Thyroid gland (tissue), 4 donors: Measurements from ENCODE around the gene TSPAN11. TPM values are rescaled to one million over a fixed set of nuclear protein-coding genes. Genes with fewer than 3 reads are reported as not detected.

Experiments
- DNase-seq, 2 donors: peaks; one replicate each; pipeline ENCODE4 v3.0.0-alpha.2; 2019
- H3K27ac ChIP-seq, 3 donors: fragments of 200-600 bp; sonication (generic); 1 replicate in 2 of 3; 2 replicates in 1 of 3; pipeline ENCODE4 v1.5.1; 2016 to 2019; ENCODE audit warnings: mild to moderate bottlenecking in 1 of 3, moderate library complexity in 1 of 3
- H3K27me3 ChIP-seq: fragments of 200-600 bp; sonication (generic); one replicate; pipeline ENCODE4 v1.5.1; 2019
- H3K36me3 ChIP-seq, 2 donors: fragments of 200-600 bp; sonication (generic); one replicate each; pipeline ENCODE4 v1.5.1; 2016 to 2019
- H3K4me1 ChIP-seq, 2 donors: fragments of 200-600 bp; sonication (generic); one replicate each; pipeline ENCODE4 v1.5.1; 2017 to 2019
- H3K4me3 ChIP-seq, 3 donors: fragments of 200-600 bp; sonication (generic); replicated peaks in 1 of 3; 1 replicate in 2 of 3; 2 replicates in 1 of 3; pipeline ENCODE4 v1.5.1; 2016; ENCODE audit warnings: mild to moderate bottlenecking in 1 of 3
- H3K9me3 ChIP-seq: fragments of 200-600 bp; sonication (generic); one replicate; pipeline ENCODE4 v1.5.1; 2017
- CTCF ChIP-seq, 6 experiments: fragments of 200-600 bp in 3 of 6; fragments of 450-650 bp in 3 of 6; sonication (generic) in 3 of 6; IDR thresholded peaks; one replicate each; pipeline ENCODE4 v1.5.1; 2016 to 2019; ENCODE audit warnings: antibody characterized with exemption in 6 of 6, mild to moderate bottlenecking in 2 of 6, inconsistent platforms in 1 of 6, moderate library complexity in 1 of 6
- POLR2A ChIP-seq, 2 donors: fragments of 450-650 bp; IDR thresholded peaks; one replicate each; pipeline ENCODE4 v1.6.1; 2017; ENCODE audit warnings: antibody characterized with exemption in 2 of 2, mild to moderate bottlenecking in 2 of 2, moderate library complexity in 1 of 2
- WGBS, 2 donors: methylation state at CpG; one replicate each; pipeline ENCODE4 v1.1.5; 2017; 5-methylcytosine and 5-hydroxymethylcytosine counted together
- intact Hi-C: fragments of 100-400 bp; cut with DNase I; formaldehyde crosslinking; loops from one replicate; pipeline ENCODE4 v1.15.1; 2023
- total RNA-seq, 4 donors: library from RNA; depleted of rRNA; stranded (reverse); fragments of >200 nt; gene quantifications; one replicate each; pipeline ENCODE4 v1.2.3, GENCODE V29; 2016

The TSPAN11 gene
- total RNA-seq, 4 donors from 2014 or later, result 2.0 to 7.5 (median 4.4) TPM

- no peak for TF ChIP-seq POLR2A (IDR thresholded peaks at IDR 0.05)
- no peak for TF ChIP-seq CTCF (IDR thresholded peaks at IDR 0.05)
- no peaks in the 10 kb centered on the region for H3K27me3 ChIP-seq
- H3K4me1 ChIP-seq, result no peaks in the 10 kb centered on the region
- no peaks in the 10 kb centered on the region for H3K36me3 ChIP-seq
- H3K4me3 ChIP-seq, result no peak overlapping the region
- intact Hi-C loops, result no loop called here
- no peak overlapping the region for H3K27ac ChIP-seq
- no peak for DNase-seq
- 53 to 69% methylated on average over 6 of the region's 6 CpGs for WGBS, 2 donors
- H3K9me3 ChIP-seq, result no peaks in the 10 kb centered on the region
Observed at GRCh38 chr12:30953951-30954751, 27.6 kb downstream of the TSPAN11 start.

- H3K4me1 ChIP-seq, result no peaks in the 10 kb centered on the region
- no peaks in the 10 kb centered on the region for H3K36me3 ChIP-seq
- intact Hi-C loops, result no loop called here
- H3K27ac ChIP-seq, result no peak overlapping the region
- no peaks in the 10 kb centered on the region for H3K9me3 ChIP-seq
- H3K4me3 ChIP-seq, result no peak overlapping the region
- DNase-seq, result no peak
- no peaks in the 10 kb centered on the region for H3K27me3 ChIP-seq
- TF ChIP-seq CTCF (IDR thresholded peaks at IDR 0.05) (no peak), POLR2A (IDR thresholded peaks at IDR 0.05) (no peak)
- 94 to 99% methylated on average over 1 of the region's 1 CpG for WGBS, 2 donors
Observed at GRCh38 chr12:30955214-30955613, 28.7 kb downstream of the TSPAN11 start.

- intact Hi-C loops, result no loop called here
- H3K4me3 ChIP-seq, result no peak overlapping the region
- 87 to 89% methylated on average over 16 of the region's 16 CpGs for WGBS, 2 donors
- no peaks in the 10 kb centered on the region for H3K27me3 ChIP-seq
- no peak overlapping the region for H3K27ac ChIP-seq
- H3K4me1 ChIP-seq, result no peaks in the 10 kb centered on the region
- no peak for DNase-seq
- no peaks in the 10 kb centered on the region for H3K9me3 ChIP-seq
- TF ChIP-seq CTCF (IDR thresholded peaks at IDR 0.05) (no peak), POLR2A (IDR thresholded peaks at IDR 0.05) (no peak)
- H3K36me3 ChIP-seq, result no peaks in the 10 kb centered on the region
Observed at GRCh38 chr12:30959110-30959710, 32.7 kb downstream of the TSPAN11 start.

- intact Hi-C loops, result no loop called here
- Histone ChIP-seq H3K4me1 (no peaks in the 10 kb centered on the region), H3K4me3 (no peak overlapping the region), H3K9me3 (no peaks in the 10 kb centered on the region), H3K36me3 (no peaks in the 10 kb centered on the region), H3K27me3 (no peaks in the 10 kb centered on the region), H3K27ac (no peak overlapping the region)
- no peak for TF ChIP-seq POLR2A (IDR thresholded peaks at IDR 0.05)
- no peak for TF ChIP-seq CTCF (IDR thresholded peaks at IDR 0.05)
- WGBS, 2 donors, result 84 to 90% methylated on average over 10 of the region's 10 CpGs
- no peak for DNase-seq
Observed at GRCh38 chr12:30959778-30960177, 33.2 kb downstream of the TSPAN11 start.

GRCh38 chr12:30961030-30961429 is 34.5 kb downstream of the TSPAN11 start:
- Histone ChIP-seq H3K36me3 (no peaks in the 10 kb centered on the region), H3K4me1 (no peaks in the 10 kb centered on the region), H3K27ac (no peak overlapping the region), H3K9me3 (no peaks in the 10 kb centered on the region), H3K4me3 (no peak overlapping the region), H3K27me3 (no peaks in the 10 kb centered on the region)
- DNase-seq, result no peak
- WGBS, 2 donors, result 74 to 79% methylated on average over 3 of the region's 3 CpGs
- TF ChIP-seq CTCF (IDR thresholded peaks at IDR 0.05) (no peak), POLR2A (IDR thresholded peaks at IDR 0.05) (no peak)
- intact Hi-C loops, result no loop called here
